ENCODE data around the gene ZNF766.
"Not testable (repeated sequence)": the region's sequence is repeated elsewhere in the genome, so short reads cannot be mapped to it uniquely, and the experiment has no call there.

ZNF766 gene

DNA sequence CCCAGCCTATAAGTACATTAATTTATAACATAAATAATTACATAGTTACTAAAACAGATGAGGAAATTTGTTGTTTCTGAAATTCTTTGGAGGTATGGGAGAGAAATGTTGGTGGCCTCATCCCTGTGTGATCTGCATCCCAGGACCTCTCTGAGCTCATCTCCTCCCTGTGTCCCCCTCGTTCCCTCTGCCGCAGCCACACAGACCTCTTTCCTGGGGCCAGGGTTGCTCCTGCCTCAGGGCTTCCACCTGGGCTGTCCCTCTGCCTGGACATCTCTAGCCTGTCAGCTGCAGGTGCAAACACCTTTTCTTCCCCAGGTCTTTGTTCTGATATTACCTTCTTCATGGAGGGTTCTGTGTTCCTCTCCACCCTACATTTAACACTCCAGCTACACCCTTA lies 3.9 kb downstream of the ZNF766 start:
- no peak overlapping the region for H3K4me3 ChIP-seq (ENCODE audit: low read depth, low read length)
- no peak for TF ChIP-seq CTCF (IDR thresholded peaks at IDR 0.05; ENCODE audit: low read depth, low read length)
- in situ Hi-C loops (cut with HindIII; ENCODE audit: low sequenced_read_pairs), result no loop called here
- no peak for DNase-seq (ENCODE audit: low read depth, low spot score)

DNA sequence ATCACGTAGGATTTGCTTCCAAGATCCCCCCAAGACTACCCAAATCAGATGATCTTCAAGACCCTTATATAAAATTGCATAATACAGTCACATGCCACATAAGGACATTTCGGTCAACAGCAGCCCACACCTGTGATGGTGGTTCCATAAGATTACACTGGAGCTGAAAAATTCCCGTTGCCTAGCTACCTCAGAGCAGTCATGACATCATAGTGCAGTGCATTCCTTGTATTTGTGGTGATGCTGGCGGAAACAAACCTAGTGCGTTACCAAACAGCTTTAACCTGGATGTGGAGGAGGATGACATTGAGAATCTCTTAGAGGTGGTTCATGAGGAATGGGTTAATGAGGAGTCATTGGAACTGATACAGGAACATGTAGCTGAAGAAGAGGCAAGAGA lies 4.8 kb downstream of the ZNF766 start:
- DNase-seq (ENCODE audit: low read depth, low spot score), result no peak
- TF ChIP-seq CTCF (IDR thresholded peaks at IDR 0.05; ENCODE audit: low read depth, low read length), result no peak
- in situ Hi-C loops (cut with HindIII; ENCODE audit: low sequenced_read_pairs), result no loop called here
- H3K4me3 ChIP-seq (ENCODE audit: low read depth, low read length), result no peak overlapping the region

- in situ Hi-C loops (cut with HindIII; ENCODE audit: low sequenced_read_pairs), result no loop called here
- no peak for TF ChIP-seq CTCF (IDR thresholded peaks at IDR 0.05; ENCODE audit: low read depth, low read length)
- H3K4me3 ChIP-seq (ENCODE audit: low read depth, low read length), result no peak overlapping the region
- DNase-seq (ENCODE audit: low read depth, low spot score), result no peak
These were observed 6.6 kb downstream of the ZNF766 start for GRCh38 chr19:52275988-52276387.

- TF ChIP-seq CTCF (IDR thresholded peaks at IDR 0.05; ENCODE audit: low read depth, low read length), result no peak
- DNase-seq (ENCODE audit: low read depth, low spot score), result no peak
- no peak overlapping the region for H3K4me3 ChIP-seq (ENCODE audit: low read depth, low read length)
- in situ Hi-C loops (cut with HindIII; ENCODE audit: low sequenced_read_pairs), result no loop called here
These were observed 8.1 kb downstream of the ZNF766 start for GRCh38 chr19:52277471-52277870.

DNA sequence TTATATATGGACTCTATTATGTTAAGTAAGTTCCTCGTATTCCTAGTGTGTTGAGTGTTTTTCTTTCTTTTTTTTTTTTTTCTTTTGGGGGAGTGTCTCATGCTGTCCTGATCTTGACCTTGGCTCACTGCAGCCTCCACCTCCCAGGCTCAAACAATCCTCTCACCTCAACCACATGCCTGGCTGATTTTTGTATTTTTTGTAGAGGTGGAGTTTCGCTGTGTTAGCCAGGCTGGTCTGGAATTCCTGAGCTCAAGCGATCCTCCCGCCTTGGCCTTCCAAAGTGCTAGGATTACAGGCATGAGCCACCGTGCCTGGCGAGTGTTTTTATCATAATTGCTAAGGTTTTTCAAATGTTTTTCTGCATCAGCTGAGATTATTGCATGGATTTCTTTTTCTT lies 16.9 kb downstream of the ZNF766 start:
- in situ Hi-C loops (cut with HindIII; ENCODE audit: low sequenced_read_pairs), result no loop called here
- DNase-seq (ENCODE audit: low read depth, low spot score), result no peak
- no peak overlapping the region for H3K4me3 ChIP-seq (ENCODE audit: low read depth, low read length)
- no peak for TF ChIP-seq CTCF (IDR thresholded peaks at IDR 0.05; ENCODE audit: low read depth, low read length)

- no peak for DNase-seq (ENCODE audit: low read depth, low spot score)
- no peak for TF ChIP-seq CTCF (IDR thresholded peaks at IDR 0.05; ENCODE audit: low read depth, low read length)
- in situ Hi-C loops (cut with HindIII; ENCODE audit: low sequenced_read_pairs), result no loop called here
- no peak overlapping the region for H3K4me3 ChIP-seq (ENCODE audit: low read depth, low read length)
These were observed 22.4 kb downstream of the ZNF766 start for GRCh38 chr19:52291781-52292180.

- DNase-seq (ENCODE audit: low read depth, low spot score); in situ Hi-C loops (cut with HindIII; ENCODE audit: low sequenced_read_pairs); H3K4me3 ChIP-seq (ENCODE audit: low read depth, low read length): not testable (repeated sequence)
These were observed 23.6 kb downstream of the ZNF766 start for GRCh38 chr19:52292946-52293345.
